Adipocyte (in vitro differentiated cells): ENCODE data around the gene LEMD3.

Source experiments
- DNase-seq: peaks from one replicate; pipeline ENCODE4 v3.0.0-alpha.2; 2015; ENCODE audit warnings: low read depth
- H3K27me3 ChIP-seq: replicated peaks from 2 replicates; pipeline ENCODE4 v1.7.0; 2013; ENCODE audit warnings: mild to moderate bottlenecking, low read length, moderate library complexity; ENCODE audit not compliant: control insufficient read depth, insufficient read depth
- H3K36me3 ChIP-seq: 2 replicates; pipeline ENCODE4 v1.7.0; 2013; ENCODE audit warnings: low read length, mild to moderate bottlenecking, moderate library complexity; ENCODE audit not compliant: control insufficient read depth, insufficient read depth, severe bottlenecking
- H3K4me1 ChIP-seq: 2 replicates; pipeline ENCODE4 v1.7.0; 2013; ENCODE audit warnings: mild to moderate bottlenecking, low read length, moderate library complexity; ENCODE audit not compliant: control insufficient read depth, insufficient read depth
- H3K4me3 ChIP-seq: 2 replicates; pipeline ENCODE4 v1.7.0; 2013; ENCODE audit warnings: mild to moderate bottlenecking, low read length, moderate library complexity
- H3K9ac ChIP-seq: 2 replicates; pipeline ENCODE4 v1.7.0; 2013; ENCODE audit warnings: mild to moderate bottlenecking, low read length, moderate library complexity
- H3K9me3 ChIP-seq: 2 replicates; pipeline ENCODE4 v1.7.0; 2013; ENCODE audit warnings: mild to moderate bottlenecking, low read length, moderate library complexity; ENCODE audit not compliant: control insufficient read depth

The LEMD3 gene

DNA sequence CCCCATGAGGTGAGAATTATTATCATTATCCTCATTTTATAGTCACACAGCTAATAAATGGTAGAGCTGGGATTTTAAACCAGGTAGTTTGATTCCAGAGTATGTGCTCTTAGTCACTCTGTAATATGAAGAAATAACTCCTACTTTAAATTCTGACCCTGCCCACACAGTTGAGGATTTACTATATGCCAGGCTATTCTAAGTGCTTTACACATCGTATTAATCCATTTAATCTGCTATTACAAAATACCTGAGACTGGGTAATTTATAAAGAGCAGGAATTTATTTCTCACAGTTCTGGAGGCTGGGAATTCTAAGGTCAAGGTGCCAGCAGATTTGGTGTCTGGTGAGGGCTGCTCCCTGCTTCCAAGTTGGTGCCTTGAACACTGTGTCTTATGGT, 28.6 kb upstream of the LEMD3 start:
- no peak for DNase-seq
- Histone ChIP-seq H3K9ac (no peak overlapping the region), H3K9me3 (peaks cover 12% of the 10 kb centered on the region), H3K4me1 (no peaks in the 10 kb centered on the region), H3K27me3 (peaks cover 26% of the 10 kb centered on the region), H3K36me3 (no peaks in the 10 kb centered on the region), H3K4me3 (no peak overlapping the region)

DNA sequence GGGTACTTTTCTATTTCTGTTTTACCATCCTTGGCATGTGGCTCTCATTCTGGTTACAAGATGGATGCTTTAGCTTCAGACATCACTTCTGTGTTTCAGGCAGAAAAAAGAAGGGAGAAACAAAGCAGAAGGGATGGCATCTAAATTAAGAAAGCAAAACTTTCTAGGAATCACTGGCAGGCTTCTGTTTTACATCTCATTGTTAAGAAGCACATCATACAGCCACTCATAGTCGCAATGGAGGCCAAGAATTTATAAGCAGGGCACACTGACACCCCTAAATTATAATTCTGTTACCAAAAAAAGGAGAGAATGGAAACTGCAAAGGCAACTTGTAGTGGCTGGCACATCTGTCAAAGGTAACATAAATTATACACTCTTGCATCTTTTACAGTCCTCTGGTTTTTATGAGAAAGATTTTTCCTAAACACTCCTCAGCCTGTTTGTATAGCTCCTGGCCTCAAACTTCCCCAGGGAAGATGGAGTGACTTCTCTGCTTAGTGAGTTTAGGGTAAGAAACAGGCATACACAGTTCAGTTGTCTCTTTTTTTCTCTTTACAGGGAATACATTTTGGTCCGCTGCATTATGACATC, 22.0 kb upstream of the LEMD3 start:
- no peak overlapping the region for H3K9ac ChIP-seq
- peaks cover 3% of the 10 kb centered on the region for H3K4me1 ChIP-seq
- no peaks in the 10 kb centered on the region for H3K9me3 ChIP-seq
- no peaks in the 10 kb centered on the region for H3K36me3 ChIP-seq
- peaks cover 16% of the 10 kb centered on the region for H3K27me3 ChIP-seq
- H3K4me3 ChIP-seq = no peak overlapping the region
- DNase-seq = no peak

DNA sequence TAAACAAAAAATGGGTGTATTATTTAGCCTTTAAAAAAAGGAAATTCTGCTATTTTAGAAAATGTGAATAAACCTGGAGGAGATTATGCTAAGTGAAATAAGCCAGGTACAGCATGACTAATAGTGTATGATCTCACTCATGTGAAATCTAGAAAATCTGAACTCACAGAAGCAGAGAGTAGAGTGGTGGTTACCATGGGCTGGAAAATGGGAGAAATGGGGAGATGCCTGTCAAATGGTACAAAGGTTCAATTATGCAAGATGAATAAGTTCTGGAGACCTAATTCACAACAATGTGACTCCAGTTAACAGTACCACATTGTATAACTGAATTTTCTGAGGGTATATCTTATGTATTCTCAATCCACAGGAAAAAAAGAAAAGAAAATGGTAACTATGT, 17.4 kb upstream of the LEMD3 start:
- Histone ChIP-seq H3K9me3 (no peaks in the 10 kb centered on the region), H3K36me3 (no peaks in the 10 kb centered on the region), H3K27me3 (no peaks in the 10 kb centered on the region), H3K9ac (no peak overlapping the region), H3K4me3 (no peak overlapping the region), H3K4me1 (peaks cover 10% of the 10 kb centered on the region)
- no peak for DNase-seq

DNA sequence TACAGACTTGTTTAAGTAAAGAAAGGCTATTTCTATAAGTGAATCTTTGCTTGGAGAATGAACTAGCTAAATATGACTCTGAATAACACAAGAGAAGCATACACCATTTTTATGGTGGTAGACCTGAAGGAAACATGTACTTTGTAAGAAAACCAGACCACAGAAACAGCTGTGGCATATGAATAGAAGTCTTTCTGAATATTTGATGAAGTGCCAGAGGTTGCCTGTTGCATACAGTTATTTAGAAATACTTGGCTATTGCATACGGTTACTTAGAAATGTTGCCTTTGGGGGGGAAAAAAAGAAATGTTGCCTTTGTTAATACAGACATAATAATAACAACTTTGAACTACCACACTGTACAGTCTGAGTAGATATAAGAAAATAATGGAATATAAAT, 16.8 kb upstream of the LEMD3 start:
- peak; percentile 70 for DNase-seq
- no peaks in the 10 kb centered on the region for H3K27me3 ChIP-seq
- no peak overlapping the region for H3K4me3 ChIP-seq
- H3K9me3 ChIP-seq = no peaks in the 10 kb centered on the region
- H3K4me1 ChIP-seq = peaks cover 10% of the 10 kb centered on the region
- H3K36me3 ChIP-seq = no peaks in the 10 kb centered on the region
- no peak overlapping the region for H3K9ac ChIP-seq

DNA sequence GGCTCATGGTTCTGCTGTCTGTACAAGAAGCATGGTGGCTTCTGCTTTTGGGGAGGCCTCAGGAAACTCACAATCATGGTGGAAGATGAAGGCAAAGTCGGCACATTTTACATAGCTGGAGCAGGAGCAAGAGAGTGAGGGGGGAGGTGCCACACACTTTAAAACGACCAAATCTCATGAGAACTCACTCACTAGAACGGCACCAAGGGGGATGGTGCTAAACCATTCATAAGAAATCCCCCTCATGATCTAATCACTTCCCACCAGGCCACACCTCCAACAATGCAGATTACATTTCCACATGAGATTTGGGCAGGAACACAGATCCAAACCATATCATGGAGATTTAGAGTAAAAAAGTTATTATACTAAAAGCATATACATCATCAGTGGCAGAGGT, 13.6 kb upstream of the LEMD3 start:
- Histone ChIP-seq H3K4me3 (no peak overlapping the region), H3K4me1 (peaks cover 10% of the 10 kb centered on the region)

DNA sequence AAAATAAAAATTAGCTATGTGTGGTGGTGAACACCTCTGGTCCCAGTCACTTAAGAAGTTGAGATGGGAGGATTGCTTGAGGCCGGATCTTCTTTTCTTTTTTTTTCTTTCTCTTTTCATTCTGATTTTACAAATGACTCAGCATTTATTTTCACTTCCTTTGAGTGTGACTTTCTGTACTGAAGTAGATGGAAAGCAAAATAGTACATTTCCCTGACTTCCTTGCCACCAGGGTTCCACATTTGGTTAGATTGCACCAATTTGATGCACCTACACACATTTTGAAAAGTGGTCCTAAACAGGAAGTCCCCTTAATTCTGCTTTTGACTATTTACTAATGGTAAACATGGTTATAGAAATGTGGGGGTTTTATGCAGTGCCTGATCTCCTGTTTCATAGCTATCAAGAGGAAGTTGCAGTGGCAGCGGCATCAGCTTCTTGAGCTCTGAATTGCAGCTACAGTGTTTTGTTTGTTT, 13.0 kb upstream of the LEMD3 start:
- Histone ChIP-seq H3K9me3 (no peaks in the 10 kb centered on the region), H3K27me3 (peaks cover 7% of the 10 kb centered on the region), H3K9ac (no peak overlapping the region), H3K4me1 (peaks cover 10% of the 10 kb centered on the region), H3K36me3 (no peaks in the 10 kb centered on the region), H3K4me3 (no peak overlapping the region)
- peak; percentile 10 for DNase-seq

More for the DNA sequence above, 13.6 kb upstream of the LEMD3 start:
- no peak for DNase-seq
- no peaks in the 10 kb centered on the region for H3K36me3 ChIP-seq
- H3K9me3 ChIP-seq = no peaks in the 10 kb centered on the region
- no peak overlapping the region for H3K9ac ChIP-seq
- peaks cover 7% of the 10 kb centered on the region for H3K27me3 ChIP-seq

DNA sequence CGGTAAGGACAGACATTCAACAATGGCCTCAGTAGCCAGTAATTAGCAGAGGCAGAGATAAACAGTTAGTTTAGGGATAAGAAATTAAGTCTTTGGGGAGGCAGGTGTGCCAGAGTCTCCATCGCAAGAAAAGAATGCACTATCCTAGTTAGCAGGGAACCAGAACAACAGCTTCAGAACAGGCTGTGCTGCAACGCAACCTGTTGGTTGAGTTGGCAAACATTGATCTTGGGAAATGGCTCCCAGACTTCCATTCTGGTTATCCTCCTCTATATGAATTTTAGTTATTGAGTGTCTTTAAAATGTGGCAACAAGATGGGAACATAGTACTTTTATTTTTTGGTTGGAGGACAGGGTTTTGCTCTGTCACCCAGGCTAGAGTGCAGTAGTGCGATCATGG, 12.3 kb upstream of the LEMD3 start:
- Histone ChIP-seq H3K9me3 (no peaks in the 10 kb centered on the region), H3K4me1 (peaks cover 10% of the 10 kb centered on the region), H3K4me3 (no peak overlapping the region), H3K9ac (no peak overlapping the region), H3K36me3 (no peaks in the 10 kb centered on the region), H3K27me3 (peaks cover 7% of the 10 kb centered on the region)
- DNase-seq = no peak

DNA sequence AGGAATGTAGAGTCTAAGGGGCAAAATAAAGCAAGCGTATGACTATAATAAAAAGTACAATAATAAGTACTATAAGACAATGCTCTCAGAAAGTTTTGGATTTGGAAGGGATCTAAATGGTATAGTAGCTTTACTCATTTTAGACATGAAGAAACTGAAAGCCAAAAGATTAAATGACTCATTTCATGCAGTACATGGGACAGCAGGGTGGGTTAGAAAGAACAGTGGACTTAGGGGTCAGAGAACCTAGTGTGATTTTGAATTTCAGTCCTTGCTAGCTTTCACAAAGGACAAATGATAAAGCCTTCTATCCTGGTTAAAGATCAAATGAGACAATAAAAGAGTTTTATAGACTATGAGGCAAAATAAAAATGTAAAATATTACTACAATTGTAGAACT, 6.8 kb upstream of the LEMD3 start:
- Histone ChIP-seq H3K4me1 (no peaks in the 10 kb centered on the region), H3K9me3 (no peaks in the 10 kb centered on the region), H3K36me3 (no peaks in the 10 kb centered on the region), H3K9ac (no peak overlapping the region), H3K4me3 (no peak overlapping the region), H3K27me3 (peaks cover 12% of the 10 kb centered on the region)
- DNase-seq = no peak

DNA sequence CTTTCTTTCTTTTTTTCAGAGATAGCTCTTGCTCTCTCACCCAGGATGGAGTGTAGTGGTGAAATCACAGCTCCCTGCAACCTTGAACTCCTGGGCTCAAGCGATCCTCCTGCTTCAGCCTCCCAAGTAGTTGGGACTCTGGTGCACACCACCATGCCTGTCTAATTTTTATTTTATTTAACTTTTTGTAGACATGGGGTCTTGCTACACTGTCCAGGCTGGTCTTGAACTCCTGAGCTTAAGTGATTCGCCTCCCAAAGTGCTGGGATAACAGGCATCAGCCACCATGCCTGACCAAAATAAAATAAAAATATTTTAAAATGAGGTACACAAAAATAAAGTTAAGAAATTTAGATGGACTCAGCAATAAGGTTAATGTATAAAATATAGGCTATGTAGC, 5.1 kb upstream of the LEMD3 start:
- H3K27me3 ChIP-seq = peaks cover 12% of the 10 kb centered on the region
- H3K9me3 ChIP-seq = no peaks in the 10 kb centered on the region
- H3K4me1 ChIP-seq = peaks cover 6% of the 10 kb centered on the region
- no peak overlapping the region for H3K9ac ChIP-seq
- DNase-seq = no peak
- no peak overlapping the region for H3K4me3 ChIP-seq
- H3K36me3 ChIP-seq = no peaks in the 10 kb centered on the region

DNA sequence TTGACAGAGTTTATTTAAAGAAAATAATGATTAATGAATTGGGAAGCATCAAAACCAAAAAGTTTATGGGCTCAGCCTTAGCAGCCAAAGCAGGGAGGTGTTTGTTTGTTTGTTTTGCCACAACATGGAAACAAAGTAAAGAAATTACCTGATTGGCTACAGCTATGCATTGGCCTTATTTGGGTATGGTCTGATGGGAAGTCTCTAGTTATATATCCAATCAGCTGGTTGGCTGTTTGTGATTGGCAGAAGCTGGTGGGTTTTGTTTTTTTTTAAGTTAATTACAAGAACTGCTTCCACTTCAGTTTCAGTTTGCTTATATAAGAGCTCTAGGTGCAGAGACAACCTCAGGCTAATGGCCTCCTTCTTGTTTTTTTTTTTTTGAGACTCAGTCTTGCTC, 4.6 kb upstream of the LEMD3 start:
- peaks cover 12% of the 10 kb centered on the region for H3K27me3 ChIP-seq
- no peak for DNase-seq
- H3K4me1 ChIP-seq = peaks cover 6% of the 10 kb centered on the region
- no peaks in the 10 kb centered on the region for H3K36me3 ChIP-seq
- H3K9me3 ChIP-seq = no peaks in the 10 kb centered on the region
- H3K9ac ChIP-seq = no peak overlapping the region
- H3K4me3 ChIP-seq = no peak overlapping the region

DNA sequence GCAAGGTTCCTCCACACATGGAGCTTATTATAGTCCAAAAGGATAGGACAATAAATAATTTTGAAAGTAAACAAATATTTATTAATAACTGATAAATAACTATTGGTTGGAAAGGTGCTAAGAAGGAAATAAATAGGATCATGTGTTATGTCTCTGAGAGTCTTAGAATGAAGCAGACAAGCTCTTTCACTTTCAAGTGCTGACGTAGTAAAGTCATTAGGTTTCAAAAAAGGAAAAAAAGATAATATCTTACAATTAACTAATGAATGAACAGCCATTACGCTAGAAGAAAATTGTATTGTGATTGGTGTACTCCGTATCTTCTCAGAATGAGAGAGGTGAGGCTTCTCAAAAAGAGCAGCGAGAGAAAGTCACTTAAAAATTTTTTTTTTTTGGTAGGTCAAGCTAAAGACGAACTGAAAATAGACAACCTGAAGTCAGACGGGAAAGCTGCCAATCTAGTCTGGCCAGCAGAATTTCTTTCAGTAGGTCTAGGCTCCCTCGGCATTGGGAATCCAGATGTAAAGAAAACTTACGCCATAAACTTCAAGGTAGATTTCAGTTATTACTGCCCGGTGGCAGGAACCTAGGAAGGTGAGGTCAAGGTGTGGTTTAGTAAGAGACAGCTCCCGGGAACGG, 583 bp upstream of the LEMD3 start:
- H3K4me1 ChIP-seq = peaks cover 36% of the 10 kb centered on the region
- peaks cover 5% of the 10 kb centered on the region for H3K27me3 ChIP-seq
- no peaks in the 10 kb centered on the region for H3K36me3 ChIP-seq
- peak; percentile 33 for DNase-seq
- no peaks in the 10 kb centered on the region for H3K9me3 ChIP-seq
- H3K9ac ChIP-seq = peak overlapping the region; percentile 94
- H3K4me3 ChIP-seq = peak overlapping the region; percentile 100
